WTC11 (cell line): ENCODE results near the gene CTXN1. TPM values are rescaled to one million over a fixed set of nuclear protein-coding genes. Genes with fewer than 3 reads are reported as not detected.
A peak's percentile ranks its signal among the peaks of the same experiment; 100 is the strongest.

Experiments used
- ATAC-seq: fragments of 200-7000 bp; cut with Tn5 transposase; 2 replicates; pipeline ENCODE4 v1.10.0; 2021; ENCODE audit warnings: mild to moderate bottlenecking, moderate library complexity
- CTCF ChIA-PET: fragments of 300-600 bp; sonication (Branson Sonifier 250); formaldehyde crosslinking; loops from one replicate; lab custom pipeline; 2021; ENCODE audit warnings: antibody characterized with exemption; lab: Charles Lee
- POLR2A ChIA-PET: fragments of 350-600 bp; sonication (Branson Sonifier 250); formaldehyde crosslinking; loops from one replicate; lab custom pipeline; 2021; ENCODE audit warnings: antibody characterized with exemption; lab: Charles Lee
- DNase-seq: peaks from one replicate; pipeline ENCODE4 v3.0.0; 2021; ENCODE audit warnings: low spot score
- H3K27ac Mint-ChIP-seq: 2 replicates; pipeline ENCODE4 v1.8.0; 2021; ENCODE audit warnings: mixed read lengths
- H3K27me3 Mint-ChIP-seq: 2 replicates; pipeline ENCODE4 v1.8.0; 2021; ENCODE audit warnings: low read depth, mild to moderate bottlenecking, moderate library complexity, mixed read lengths
- H3K36me3 Mint-ChIP-seq: 2 replicates; pipeline ENCODE4 v1.8.0; 2021; ENCODE audit warnings: mixed read lengths
- H3K4me1 Mint-ChIP-seq: 2 replicates; pipeline ENCODE4 v1.8.0; 2022; ENCODE audit warnings: mixed read lengths
- H3K4me3 Mint-ChIP-seq: 2 replicates; pipeline ENCODE4 v1.8.0; 2021; ENCODE audit warnings: mild to moderate bottlenecking, moderate library complexity, mixed read lengths
- H3K9me3 Mint-ChIP-seq: 2 replicates; pipeline ENCODE4 v1.8.0; 2021; ENCODE audit warnings: mixed read lengths
- ATF6 ChIP-seq: sonication (generic); formaldehyde crosslinking; IDR thresholded peaks from 2 replicates; pipeline ENCODE4 v1.8.1; 2023; ENCODE audit warnings: mild to moderate bottlenecking, missing genetic modification reagents
- CDX4 ChIP-seq: fragments of 250-450 bp; sonication (Bioruptor Pico); IDR thresholded peaks from 2 replicates; pipeline ENCODE4 v1.9.0; 2021; ENCODE audit warnings: moderate library complexity, mild to moderate bottlenecking, inconsistent platforms, borderline replicate concordance
- ERG ChIP-seq: fragments of 250-450 bp; sonication (Bioruptor Pico); IDR thresholded peaks from 2 replicates; pipeline ENCODE4 v1.8.0; 2021; ENCODE audit warnings: mild to moderate bottlenecking
- FOXP1 ChIP-seq: sonication (generic); formaldehyde crosslinking; IDR thresholded peaks from 2 replicates; pipeline ENCODE4 v1.8.0; 2022; ENCODE audit warnings: missing genetic modification reagents, mild to moderate bottlenecking, moderate library complexity, borderline replicate concordance
- HMGA2 ChIP-seq: fragments of 250-450 bp; sonication (Bioruptor Pico); IDR thresholded peaks from 2 replicates; pipeline ENCODE4 v1.4.0; 2021; ENCODE audit warnings: mild to moderate bottlenecking, moderate library complexity
- KAT7 ChIP-seq: sonication (generic); formaldehyde crosslinking; IDR thresholded peaks from 2 replicates; pipeline ENCODE4 v1.8.1; 2023; ENCODE audit warnings: missing genetic modification reagents, mild to moderate bottlenecking, borderline replicate concordance
- NR3C1 ChIP-seq: sonication (generic); formaldehyde crosslinking; conservative IDR thresholded peaks from 2 replicates; pipeline ENCODE4 v1.8.1; 2023; ENCODE audit warnings: low read depth, mild to moderate bottlenecking, missing genetic modification reagents
- RORB ChIP-seq: fragments of 250-450 bp; sonication (Bioruptor Pico); IDR thresholded peaks from 2 replicates; pipeline ENCODE4 v1.9.0; 2021; ENCODE audit warnings: mild to moderate bottlenecking
- SOX15 ChIP-seq: fragments of 250-450 bp; sonication (Bioruptor Pico); IDR thresholded peaks from 2 replicates; pipeline ENCODE4 v1.9.0; 2021; ENCODE audit warnings: mild to moderate bottlenecking
- SP1 ChIP-seq: sonication (generic); formaldehyde crosslinking; conservative IDR thresholded peaks from 2 replicates; pipeline ENCODE4 v1.8.1; 2022; ENCODE audit warnings: missing genetic modification reagents
- STAT6 ChIP-seq: sonication (generic); formaldehyde crosslinking; conservative IDR thresholded peaks from 2 replicates; pipeline ENCODE4 v1.8.1; 2023; ENCODE audit warnings: mild to moderate bottlenecking, low read depth, missing genetic modification reagents, moderate library complexity
- ZBTB21 ChIP-seq: sonication (generic); formaldehyde crosslinking; IDR thresholded peaks from 2 replicates; pipeline ENCODE4 v1.8.1; 2023; ENCODE audit warnings: mild to moderate bottlenecking, missing genetic modification reagents, borderline replicate concordance
- ZNF138 ChIP-seq: sonication (generic); formaldehyde crosslinking; conservative IDR thresholded peaks from 2 replicates; pipeline ENCODE4 v1.8.1; 2022; ENCODE audit warnings: mild to moderate bottlenecking, moderate library complexity, missing genetic modification reagents
- ZNF317 ChIP-seq: sonication (generic); formaldehyde crosslinking; IDR thresholded peaks from 2 replicates; pipeline ENCODE4 v1.8.1; 2023; ENCODE audit warnings: low read depth, mild to moderate bottlenecking, moderate library complexity, missing genetic modification reagents, borderline replicate concordance
- total RNA-seq: library from RNA; stranded (reverse); gene quantifications from 3 replicates; pipeline ENCODE4 v1.2.3, GENCODE V29; 2021

The CTXN1 gene
- total RNA-seq, 1 experiment from 2014 or later = 48.2 TPM

- no peak for TF ChIP-seq HMGA2 (CRISPR knock-in tag)
These were observed 17.7 kb downstream of the CTXN1 start (continued) for GRCh38 chr19:7908078-7908699.

- no peaks in the 10 kb centered on the region for H3K9me3 Mint-ChIP-seq
- CTCF ChIA-PET = interaction anchor here (1.1 to 5.1 kb wide), 7 partner anchors 11 to 54 kb away, joined by 6 to 70 read pairs (median 8); partner anchors contain the start of genes LRRC8E, SNAPC2 and TIMM44
- H3K4me3 Mint-ChIP-seq = no peak overlapping the region
- no peak for ATAC-seq
- peaks cover 11% of the 10 kb centered on the region for H3K36me3 Mint-ChIP-seq
- TF ChIP-seq ATF6 (CRISPR knock-in tag) = no peak
- H3K27me3 Mint-ChIP-seq = peaks cover 11% of the 10 kb centered on the region
- H3K4me1 Mint-ChIP-seq = peaks cover 18% of the 10 kb centered on the region
- DNase-seq = no peak
- H3K27ac Mint-ChIP-seq = no peak overlapping the region
- POLR2A ChIA-PET = interaction anchor here (1.3 kb wide), 1 partner anchor 9 kb away, joined by 4 read pairs; no protein-coding TSS in a partner anchor
These were observed 18.4 kb downstream of the CTXN1 start for GRCh38 chr19:7907544-7907943.

- H3K9me3 Mint-ChIP-seq = no peaks in the 10 kb centered on the region
- CTCF ChIA-PET = interaction anchor here (5.1 kb wide), 1 partner anchor 12 kb away, joined by 70 read pairs; the partner anchor contains the start of gene SNAPC2
- peaks cover 10% of the 10 kb centered on the region for H3K36me3 Mint-ChIP-seq
- no peak for TF ChIP-seq KAT7 (CRISPR knock-in tag)
- TF ChIP-seq ATF6 (CRISPR knock-in tag) = no peak
- TF ChIP-seq ZNF138 (CRISPR knock-in tag) = no peak
- TF ChIP-seq RORB (CRISPR knock-in tag) = no peak
- TF ChIP-seq CDX4 (CRISPR knock-in tag) = no peak
- no peak for TF ChIP-seq FOXP1 (CRISPR knock-in tag)
- POLR2A ChIA-PET = interaction anchor here (1.3 kb wide), 1 partner anchor 9 kb away, joined by 4 read pairs; no protein-coding TSS in a partner anchor
- no peak overlapping the region for H3K27ac Mint-ChIP-seq
- ATAC-seq = no peak
- H3K4me3 Mint-ChIP-seq = no peak overlapping the region
- peaks cover 20% of the 10 kb centered on the region for H3K4me1 Mint-ChIP-seq
- peaks cover 13% of the 10 kb centered on the region for H3K27me3 Mint-ChIP-seq
- no peak for DNase-seq
These were observed 18.8 kb downstream of the CTXN1 start for GRCh38 chr19:7907122-7907521.

- CTCF ChIA-PET = interaction anchor here (5.1 kb wide), 1 partner anchor 13 kb away, joined by 70 read pairs; the partner anchor contains the start of gene SNAPC2
- peaks cover 13% of the 10 kb centered on the region for H3K27me3 Mint-ChIP-seq
- peak overlapping the region; percentile 38; the same call in 1 of the 2 replicates for H3K27ac Mint-ChIP-seq
- no peaks in the 10 kb centered on the region for H3K9me3 Mint-ChIP-seq
- DNase-seq (no peak), ATAC-seq (no peak)
- H3K4me1 Mint-ChIP-seq = peaks cover 20% of the 10 kb centered on the region
- no peak for TF ChIP-seq ZNF317 (CRISPR knock-in tag)
- no peak for TF ChIP-seq ERG (CRISPR knock-in tag)
- no peak for TF ChIP-seq STAT6 (CRISPR knock-in tag)
- no peak for TF ChIP-seq SOX15
- TF ChIP-seq NR3C1 (CRISPR knock-in tag) = no peak
- no peak for TF ChIP-seq SP1 (CRISPR knock-in tag)
- no peak for TF ChIP-seq ZBTB21
- H3K4me3 Mint-ChIP-seq = peak overlapping the region; percentile 60
- H3K36me3 Mint-ChIP-seq = peaks cover 4% of the 10 kb centered on the region; the same call in 1 of the 2 replicates
- POLR2A ChIA-PET = no interaction called here
These were observed 20.1 kb downstream of the CTXN1 start for GRCh38 chr19:7905859-7906258.
